NCI-H1417 (cell line): ENCODE results near the gene GPR15LG.
"Not testable (repeated sequence)": the region's sequence is repeated elsewhere in the genome, so short reads cannot be mapped to it uniquely, and the experiment has no call there.

ENCODE experiments used
- DNase-seq, 3 experiments: peaks; one replicate each; lab custom pipeline; 2025; lab: John Stamatoyannopoulos, UW

GPR15LG gene

DNA sequence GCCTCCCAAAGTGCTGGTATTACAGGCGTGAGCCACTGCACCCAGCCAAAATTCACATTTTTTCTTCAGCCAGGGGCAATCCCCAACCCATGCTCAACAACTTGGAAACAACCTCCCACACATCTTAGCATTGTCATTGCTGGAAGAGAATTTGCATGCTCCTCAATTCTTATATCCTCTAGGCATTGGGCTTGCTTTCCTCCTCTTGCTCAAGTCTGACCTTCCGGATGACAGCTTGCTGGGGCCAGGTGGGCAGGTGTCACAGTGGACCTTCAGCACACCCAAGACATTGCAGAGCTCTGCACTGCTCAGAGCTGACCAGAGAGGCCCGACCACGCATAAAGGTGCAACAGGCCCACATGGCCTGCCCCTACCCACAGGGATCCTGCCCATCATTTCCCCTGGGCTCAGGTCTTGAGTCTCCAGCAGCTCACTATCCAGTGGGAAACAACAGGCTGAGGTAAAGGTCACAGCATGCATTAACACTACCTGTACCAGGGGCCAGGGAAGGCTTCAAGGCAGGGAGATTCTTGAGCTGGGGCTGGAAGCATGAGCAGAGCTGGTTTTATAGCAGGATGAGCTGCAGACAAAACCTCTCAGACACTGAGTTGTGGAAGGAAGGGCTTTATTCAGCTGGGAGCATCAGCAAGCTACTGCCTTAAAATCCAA is 6.8 kb upstream of the GPR15LG start:
- no peak for DNase-seq

- DNase-seq: not testable (repeated sequence)
Measured at GRCh38 chr10:84167289-84167653, 6.3 kb upstream of the GPR15LG start.

DNA sequence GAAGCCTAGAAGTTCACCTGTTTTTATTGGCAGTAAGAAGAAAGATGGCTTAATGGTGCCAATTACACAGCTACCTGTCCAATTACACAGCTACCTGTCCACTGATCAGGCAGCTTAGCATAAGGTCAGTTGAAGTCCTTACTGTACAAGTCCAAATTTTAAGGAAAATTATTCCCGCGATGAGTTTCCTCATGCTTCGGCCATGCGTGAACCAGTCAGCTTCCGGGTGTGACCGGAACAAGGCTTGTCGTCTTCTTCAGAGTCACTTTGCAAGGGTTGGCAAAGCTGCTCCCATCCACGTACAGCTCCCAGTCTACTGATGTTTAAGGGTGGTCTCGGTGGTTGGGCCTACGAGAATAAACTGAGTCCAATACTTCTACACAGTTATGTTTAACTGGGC is 5.2 kb upstream of the GPR15LG start:
- not testable (repeated sequence) for DNase-seq

DNA sequence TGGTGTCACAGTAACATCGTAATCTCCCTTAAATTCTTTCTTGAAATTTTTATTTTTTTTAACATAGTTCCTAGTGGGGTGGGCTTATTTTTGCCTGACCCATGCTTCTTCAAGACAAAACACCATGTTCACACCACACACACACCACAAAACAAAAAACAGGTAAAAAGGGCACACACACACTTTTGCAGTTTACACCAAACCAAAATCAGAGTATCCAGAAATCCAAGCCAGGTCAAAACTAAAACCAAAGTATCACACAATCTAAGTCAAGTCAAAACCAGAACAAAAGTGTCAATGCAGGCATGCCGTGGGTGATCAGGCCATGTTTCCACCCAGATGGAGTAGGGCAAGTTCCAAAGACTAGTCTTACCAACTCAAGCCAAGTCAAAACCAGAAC is 2.4 kb upstream of the GPR15LG start:
- not testable (repeated sequence) for DNase-seq

DNA sequence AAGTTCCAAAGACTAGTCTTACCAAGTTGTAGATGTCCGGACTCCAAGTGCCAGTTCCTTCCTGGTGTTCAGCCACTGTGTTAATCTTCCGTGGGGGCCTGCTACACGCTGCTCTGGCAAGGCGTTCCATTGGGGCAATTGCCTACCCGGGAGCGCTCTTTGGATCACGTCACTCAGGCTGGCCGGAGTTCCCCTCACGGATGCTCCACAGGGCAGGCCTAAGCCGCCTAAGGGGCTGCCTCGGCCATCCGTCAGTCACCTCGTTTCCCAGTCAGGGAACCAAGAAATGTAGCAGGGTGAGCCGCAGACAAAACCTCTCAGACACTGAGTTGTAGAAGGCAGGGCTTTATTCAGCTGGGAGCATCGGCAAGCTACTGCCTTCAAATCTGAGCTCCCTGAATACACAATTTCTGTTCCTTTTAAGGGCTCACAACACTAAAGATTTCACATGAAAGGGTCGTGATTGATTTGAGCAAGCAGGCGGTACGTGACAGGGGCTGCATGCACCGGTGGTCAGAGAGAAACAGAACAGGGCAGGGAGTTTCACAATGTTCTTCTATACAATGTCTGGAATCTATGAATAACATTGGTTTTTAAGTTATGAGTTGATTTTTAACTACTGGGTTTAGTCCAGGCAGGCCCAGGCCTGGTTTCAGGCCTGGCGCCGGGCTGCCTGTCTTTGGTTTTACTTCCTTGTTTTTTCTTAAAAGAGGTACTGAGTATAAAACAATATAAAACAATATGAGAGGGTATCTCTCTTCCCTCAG is 1.7 kb upstream of the GPR15LG start:
- DNase-seq: not testable (repeated sequence)

- DNase-seq: no peak
Measured at GRCh38 chr10:84172467-84173356, 889 bp upstream of the GPR15LG start.

- no peak for DNase-seq
Measured at GRCh38 chr10:84175436-84175835, 1.8 kb downstream of the GPR15LG start.

GRCh38 chr10:84176351-84176750 is 2.8 kb downstream of the GPR15LG start:
- no peak for DNase-seq

DNA sequence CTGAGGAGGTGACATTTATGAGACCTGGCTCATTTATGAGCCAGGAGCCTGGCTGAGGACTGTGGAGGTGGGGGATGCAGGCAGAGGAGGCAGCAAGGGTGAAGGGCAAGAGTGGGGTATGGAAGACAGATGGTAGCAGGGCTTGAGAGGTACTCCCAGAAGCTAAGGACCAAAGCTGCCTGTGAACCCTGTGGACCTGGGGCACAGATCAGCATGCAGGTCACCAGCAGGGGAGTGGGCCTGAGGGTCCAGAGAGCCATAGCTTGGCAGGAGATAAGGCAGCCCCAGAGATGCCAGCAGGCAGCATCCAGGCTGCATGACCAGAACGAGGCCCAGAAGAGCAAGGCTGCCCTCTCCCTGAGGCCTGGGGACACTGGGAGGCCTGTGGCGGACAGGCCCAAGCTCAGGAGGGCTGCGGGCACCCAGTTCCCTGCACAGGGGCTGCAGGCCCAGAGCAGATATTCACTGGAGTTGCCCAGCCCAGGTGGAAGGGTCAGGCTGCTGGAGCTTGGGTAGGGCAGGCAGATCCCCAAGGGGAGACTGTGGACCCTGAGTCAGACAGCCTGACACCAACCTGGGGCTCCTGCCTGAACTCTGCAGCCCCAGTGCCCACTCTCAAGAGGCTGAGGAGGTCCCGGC is 3.4 kb downstream of the GPR15LG start:
- DNase-seq: no peak

DNA sequence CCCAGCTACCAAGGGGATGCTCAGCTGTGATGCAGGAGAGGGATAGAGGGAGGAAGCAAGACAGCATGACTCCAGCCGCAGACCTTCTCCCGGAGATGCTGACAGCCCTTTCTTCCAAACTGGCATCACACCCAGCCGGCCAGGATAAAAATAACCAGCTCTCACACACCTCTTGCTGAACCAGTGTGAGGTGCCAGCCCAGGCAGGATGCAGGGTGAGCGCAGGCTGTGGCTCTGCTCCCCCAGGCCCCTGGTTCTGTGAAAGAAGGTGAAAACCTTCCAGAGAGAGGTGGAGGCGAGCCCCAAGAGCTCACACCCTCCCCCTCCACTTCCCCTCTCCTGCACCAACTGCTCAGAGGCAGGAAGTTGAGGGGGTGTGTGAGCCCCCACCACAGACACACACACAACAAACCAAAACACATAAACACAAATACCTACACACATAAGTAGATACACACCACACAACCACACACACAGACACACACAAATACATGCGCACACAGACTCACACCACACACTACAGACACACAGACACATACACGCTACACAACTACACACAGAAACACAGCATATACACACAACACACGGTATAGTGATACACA is 4.0 kb downstream of the GPR15LG start:
- no peak for DNase-seq

GRCh38 chr10:84178160-84178609 is 4.6 kb downstream of the GPR15LG start:
- DNase-seq: no peak

- DNase-seq: peak; percentile 36 to 84 (median 66)
Measured at GRCh38 chr10:84179059-84179710, 5.6 kb downstream of the GPR15LG start.

DNA sequence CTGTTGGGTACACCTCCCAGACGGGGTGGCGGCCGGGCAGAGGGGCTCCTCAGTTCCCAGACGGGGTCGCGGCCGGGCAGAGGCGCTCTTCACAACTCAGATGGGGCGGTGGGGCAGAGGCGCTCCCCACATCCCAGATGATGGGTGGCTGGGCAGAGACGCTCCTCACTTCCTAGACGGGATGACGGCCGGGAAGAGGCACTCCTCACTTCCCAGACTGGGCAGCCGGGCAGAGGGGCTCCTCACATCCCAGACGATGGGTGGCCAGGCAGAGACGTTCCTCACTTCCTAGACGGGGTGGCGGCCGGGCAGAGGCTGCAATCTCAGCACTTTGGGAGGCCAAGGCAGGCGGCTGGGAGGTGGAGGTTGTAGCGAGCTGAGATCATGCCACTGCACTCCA is 6.8 kb downstream of the GPR15LG start:
- DNase-seq: not testable (repeated sequence)

GRCh38 chr10:84181631-84182030 is 8.0 kb downstream of the GPR15LG start:
- DNase-seq: no peak

DNA sequence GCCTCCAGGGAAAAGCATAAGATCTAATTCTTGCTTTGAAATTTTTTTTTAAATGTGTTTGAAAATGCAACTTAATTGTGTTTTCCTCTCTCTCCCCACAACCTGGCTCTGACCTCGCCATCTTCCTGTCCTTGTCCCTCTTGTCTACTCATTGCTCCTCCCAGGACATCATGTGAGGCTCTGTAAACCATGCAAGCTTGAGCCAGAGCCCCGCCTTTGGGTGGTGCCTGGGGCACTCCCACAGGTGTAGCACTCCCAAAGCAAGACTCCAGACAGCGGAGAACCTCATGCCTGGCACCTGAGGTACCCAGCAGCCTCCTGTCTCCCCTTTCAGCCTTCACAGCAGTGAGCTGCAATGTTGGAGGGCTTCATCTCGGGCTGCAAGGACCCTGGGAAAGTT is 10.9 kb downstream of the GPR15LG start:
- peak in 1 of 3 experiments; percentile 19 for DNase-seq

DNA sequence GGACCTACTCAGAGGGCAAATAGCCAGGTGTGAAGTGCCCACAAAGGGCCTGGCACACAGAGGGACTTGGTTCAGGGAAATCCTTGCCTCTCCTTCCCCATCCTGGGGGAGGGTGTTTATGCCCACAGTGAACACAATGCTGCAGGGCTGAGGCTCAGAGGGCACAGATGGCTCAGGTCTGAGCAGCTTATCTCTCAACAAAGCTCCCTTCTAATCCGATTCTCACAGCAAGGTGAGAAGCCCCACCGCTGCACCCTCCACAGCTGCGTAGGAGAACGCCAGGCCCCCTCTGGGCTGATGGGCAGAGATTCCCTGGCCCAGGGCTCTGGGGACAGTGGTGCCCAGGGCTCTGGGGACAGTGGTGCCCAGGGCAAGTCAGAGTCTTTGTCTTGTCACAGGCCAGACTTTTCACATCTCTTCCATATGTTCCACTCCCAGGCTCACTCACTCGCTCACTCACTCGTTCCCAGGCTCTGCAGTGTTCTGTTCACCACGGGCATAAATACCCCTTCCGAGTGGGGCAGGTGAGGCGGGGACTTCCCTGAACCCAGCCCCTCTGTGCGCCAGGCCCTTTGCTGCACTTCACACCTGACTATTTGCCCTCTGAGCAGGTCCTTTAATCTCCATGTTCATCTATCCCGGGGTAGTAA is 12.1 kb downstream of the GPR15LG start:
- DNase-seq: no peak

DNA sequence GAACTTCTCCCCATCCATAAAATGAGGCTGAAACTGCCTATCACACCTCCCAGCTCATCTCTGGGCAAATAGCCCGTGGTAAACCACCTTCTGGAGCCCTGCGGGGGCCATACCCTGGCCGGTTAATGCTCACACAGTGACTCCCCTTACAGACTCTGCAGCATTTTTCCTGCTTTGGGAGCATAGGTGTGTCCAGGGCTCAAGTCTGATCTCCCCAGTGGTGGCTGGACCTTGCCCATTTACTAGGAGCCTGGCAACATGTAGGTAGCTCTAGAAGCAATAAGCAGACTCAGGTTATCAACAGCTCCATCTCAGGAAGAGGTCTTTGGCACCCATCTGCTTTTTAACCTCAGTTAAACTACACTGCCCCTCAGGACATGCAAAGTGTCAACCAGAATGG is 15.2 kb downstream of the GPR15LG start:
- DNase-seq: no peak

DNA sequence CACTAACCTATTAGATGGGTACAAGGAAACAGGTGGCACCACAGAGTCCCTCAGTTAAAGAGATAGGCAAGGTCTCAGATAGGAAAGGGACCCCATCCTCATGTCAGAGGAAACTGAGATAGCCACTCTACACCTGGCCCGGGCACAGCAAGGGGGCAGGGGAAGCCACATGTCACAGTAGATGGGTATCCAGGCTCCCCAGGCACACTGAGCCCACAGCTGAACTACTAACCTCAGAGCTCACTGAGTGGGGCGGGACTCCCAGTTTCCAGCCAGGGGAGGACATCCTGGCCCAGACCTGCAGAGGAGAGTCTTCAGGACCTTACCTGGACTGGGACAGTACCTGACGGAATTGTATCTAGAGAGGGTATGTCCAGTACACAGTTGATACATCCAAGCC is 17.0 kb downstream of the GPR15LG start:
- no peak for DNase-seq

DNA sequence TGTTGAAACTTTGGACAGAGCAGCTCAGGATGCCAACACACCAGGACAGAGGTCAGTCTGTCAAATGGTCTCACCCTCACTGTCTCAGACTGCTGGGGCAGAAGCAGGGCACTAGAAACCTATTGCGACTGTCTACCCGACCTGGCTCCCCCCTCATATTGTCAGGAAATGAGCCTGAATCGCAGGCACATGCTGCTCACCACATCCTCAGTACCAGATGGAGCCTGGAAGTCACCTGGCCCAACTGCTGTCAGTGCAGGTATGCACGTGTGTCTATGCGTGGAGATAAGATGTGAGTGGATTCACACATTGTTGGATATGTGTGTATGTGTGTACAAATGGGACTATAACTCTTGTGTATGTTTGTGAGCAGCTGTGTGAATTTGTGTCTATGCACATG is 17.5 kb downstream of the GPR15LG start:
- no peak for DNase-seq

- no peak for DNase-seq
Measured at GRCh38 chr10:84193327-84193726, 19.7 kb downstream of the GPR15LG start.
